Adipocyte (in vitro differentiated cells): ENCODE results near the gene RIC1.

Source experiments
- DNase-seq: peaks from one replicate; pipeline ENCODE4 v3.0.0-alpha.2; 2015; ENCODE audit warnings: low read depth
- H3K27me3 ChIP-seq: replicated peaks from 2 replicates; pipeline ENCODE4 v1.7.0; 2013; ENCODE audit warnings: mild to moderate bottlenecking, low read length, moderate library complexity; ENCODE audit not compliant: control insufficient read depth, insufficient read depth
- H3K36me3 ChIP-seq: 2 replicates; pipeline ENCODE4 v1.7.0; 2013; ENCODE audit warnings: low read length, mild to moderate bottlenecking, moderate library complexity; ENCODE audit not compliant: control insufficient read depth, insufficient read depth, severe bottlenecking
- H3K4me1 ChIP-seq: 2 replicates; pipeline ENCODE4 v1.7.0; 2013; ENCODE audit warnings: mild to moderate bottlenecking, low read length, moderate library complexity; ENCODE audit not compliant: control insufficient read depth, insufficient read depth
- H3K4me3 ChIP-seq: 2 replicates; pipeline ENCODE4 v1.7.0; 2013; ENCODE audit warnings: mild to moderate bottlenecking, low read length, moderate library complexity
- H3K9ac ChIP-seq: 2 replicates; pipeline ENCODE4 v1.7.0; 2013; ENCODE audit warnings: mild to moderate bottlenecking, low read length, moderate library complexity
- H3K9me3 ChIP-seq: 2 replicates; pipeline ENCODE4 v1.7.0; 2013; ENCODE audit warnings: mild to moderate bottlenecking, low read length, moderate library complexity; ENCODE audit not compliant: control insufficient read depth

RIC1 gene

GRCh38 chr9:5817862-5818261, 189.0 kb downstream of the RIC1 start:
- Histone ChIP-seq H3K9me3 (no peaks in the 10 kb centered on the region), H3K9ac (no peak overlapping the region), H3K4me3 (no peak overlapping the region), H3K4me1 (peaks cover 12% of the 10 kb centered on the region), H3K27me3 (no peaks in the 10 kb centered on the region), H3K36me3 (no peaks in the 10 kb centered on the region)
- peak; percentile 68 for DNase-seq

- H3K4me1 ChIP-seq: peaks cover 12% of the 10 kb centered on the region
- H3K4me3 ChIP-seq: no peak overlapping the region
- H3K36me3 ChIP-seq: peaks cover under 1% of the 10 kb centered on the region
- H3K27me3 ChIP-seq: no peaks in the 10 kb centered on the region
- no peaks in the 10 kb centered on the region for H3K9me3 ChIP-seq
- H3K9ac ChIP-seq: no peak overlapping the region
- DNase-seq: no peak
Measured at GRCh38 chr9:5818424-5819142, 189.7 kb downstream of the RIC1 start.

- H3K9ac ChIP-seq: no peak overlapping the region
- DNase-seq: no peak
- H3K4me3 ChIP-seq: no peak overlapping the region
- no peaks in the 10 kb centered on the region for H3K27me3 ChIP-seq
- no peaks in the 10 kb centered on the region for H3K9me3 ChIP-seq
- peaks cover 6% of the 10 kb centered on the region for H3K36me3 ChIP-seq
- peaks cover 12% of the 10 kb centered on the region for H3K4me1 ChIP-seq
Measured at GRCh38 chr9:5819174-5819573, 190.3 kb downstream of the RIC1 start.

GRCh38 chr9:5820425-5820824, 191.5 kb downstream of the RIC1 start:
- no peak for DNase-seq
- H3K36me3 ChIP-seq: peaks cover 6% of the 10 kb centered on the region

GRCh38 chr9:5825223-5825622, 196.3 kb downstream of the RIC1 start:
- Histone ChIP-seq H3K4me3 (no peak overlapping the region), H3K9ac (no peak overlapping the region), H3K36me3 (peaks cover 6% of the 10 kb centered on the region), H3K27me3 (no peaks in the 10 kb centered on the region), H3K4me1 (peaks cover 12% of the 10 kb centered on the region), H3K9me3 (no peaks in the 10 kb centered on the region)
- no peak for DNase-seq

More at GRCh38 chr9:5820425-5820824, 191.5 kb downstream of the RIC1 start:
- Histone ChIP-seq H3K9me3 (no peaks in the 10 kb centered on the region), H3K4me1 (peaks cover 12% of the 10 kb centered on the region), H3K9ac (peak overlapping the region; percentile 48), H3K4me3 (no peak overlapping the region), H3K27me3 (no peaks in the 10 kb centered on the region)
